Cerebellar cortex (tissue), 1 donor: ENCODE data around the gene PHF12.
A peak's percentile ranks its signal among the peaks of the same experiment; 100 is the strongest.
"Not testable (repeated sequence)": the region's sequence is repeated elsewhere in the genome, so short reads cannot be mapped to it uniquely, and the experiment has no call there.

Source experiments
- DNase-seq: peaks from one replicate; pipeline ENCODE4 v3.0.0-alpha.2; 2015; ENCODE audit warnings: low spot score

The PHF12 gene

GRCh38 chr17:28953444-28954118, 2.3 kb upstream of the PHF12 start:
- DNase-seq = peak; percentile 63

DNA sequence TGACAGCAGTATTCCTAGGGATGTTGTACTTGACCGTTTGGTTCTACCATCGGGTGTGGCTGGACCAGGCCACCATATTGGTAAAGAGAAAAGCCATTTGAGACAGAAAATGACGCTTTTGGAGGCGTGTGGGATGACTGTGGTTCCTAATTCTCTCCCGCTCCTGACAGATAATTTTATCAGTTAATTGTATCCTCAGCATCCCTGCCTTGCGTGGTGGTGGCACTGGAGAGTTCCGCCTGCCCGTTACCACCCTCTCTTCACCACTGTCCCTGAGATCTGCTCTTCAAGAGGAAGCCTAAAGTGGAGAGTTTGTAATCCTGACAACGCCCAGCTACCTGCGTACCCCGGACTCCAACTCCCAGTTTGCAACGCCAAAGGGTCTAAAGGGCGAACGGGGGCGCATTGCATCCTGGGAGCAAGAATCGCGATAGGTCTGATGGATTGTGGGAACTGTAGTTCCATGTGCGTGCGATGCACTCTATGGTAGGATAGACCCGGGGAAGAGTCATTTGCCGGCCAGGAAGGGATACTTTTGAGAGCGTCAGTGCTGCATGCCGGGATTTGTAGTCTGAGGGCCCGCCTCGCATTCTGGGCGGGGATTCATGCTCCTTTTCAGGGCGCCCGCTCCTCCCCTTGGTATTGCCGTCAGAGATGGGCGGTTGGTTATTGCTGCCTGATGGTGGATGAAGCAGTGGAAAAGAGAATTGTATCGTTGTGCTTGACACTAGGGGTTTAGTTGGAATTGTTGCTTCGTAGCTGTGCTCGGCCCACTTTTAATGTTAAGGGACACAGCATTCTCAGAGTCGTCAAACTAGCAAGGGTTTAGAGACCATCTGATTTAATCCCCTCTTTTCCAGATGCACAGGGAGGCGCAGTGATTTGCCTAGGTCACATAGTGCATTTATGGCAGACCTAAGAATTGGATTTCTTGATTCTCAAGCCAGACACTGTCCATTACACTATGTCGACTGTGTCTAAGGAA, 965 bp upstream of the PHF12 start:
- peak; percentile 100 for DNase-seq

- no peak for DNase-seq
These were observed 428 bp downstream of the PHF12 start for GRCh38 chr17:28950752-28951427.

DNA sequence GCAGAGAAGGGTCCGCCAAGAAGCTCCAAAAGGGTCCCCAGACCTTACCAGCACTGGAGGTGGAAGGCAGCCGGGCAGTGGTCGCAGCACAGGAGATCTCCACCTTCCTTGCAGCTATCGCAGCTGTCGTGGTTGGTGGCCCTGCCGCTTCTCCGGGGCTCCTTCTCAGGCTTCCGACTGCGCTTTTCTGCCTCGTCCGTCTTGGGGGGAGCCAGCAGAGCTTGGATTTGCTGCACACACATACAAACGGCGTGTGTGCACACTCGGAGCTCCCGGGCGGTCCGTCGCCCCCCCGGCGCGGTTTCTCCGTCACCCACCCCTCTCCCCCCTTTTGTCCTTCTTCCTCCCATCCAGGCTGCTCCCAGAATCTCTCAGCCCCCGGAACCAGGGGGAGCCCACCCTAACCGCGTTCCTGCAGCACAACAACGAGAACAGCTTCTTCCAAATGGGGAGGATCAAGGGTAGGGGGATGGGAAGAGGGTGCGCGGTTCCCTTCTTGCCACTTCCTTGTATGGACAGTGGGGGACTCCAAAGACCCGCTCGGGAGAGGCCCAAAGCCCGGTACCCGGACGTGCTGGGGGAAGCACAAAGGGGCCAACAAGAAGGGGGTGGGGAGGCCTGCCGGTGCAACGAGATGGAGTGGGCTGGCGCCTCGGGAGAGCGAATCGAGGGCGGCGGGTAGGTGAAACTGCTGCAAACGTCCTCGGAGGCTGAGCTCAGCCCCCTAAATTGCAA, 1.1 kb downstream of the PHF12 start:
- peak; percentile 42 for DNase-seq

GRCh38 chr17:28949185-28950016, 1.9 kb downstream of the PHF12 start:
- DNase-seq = peak; percentile 59

DNA sequence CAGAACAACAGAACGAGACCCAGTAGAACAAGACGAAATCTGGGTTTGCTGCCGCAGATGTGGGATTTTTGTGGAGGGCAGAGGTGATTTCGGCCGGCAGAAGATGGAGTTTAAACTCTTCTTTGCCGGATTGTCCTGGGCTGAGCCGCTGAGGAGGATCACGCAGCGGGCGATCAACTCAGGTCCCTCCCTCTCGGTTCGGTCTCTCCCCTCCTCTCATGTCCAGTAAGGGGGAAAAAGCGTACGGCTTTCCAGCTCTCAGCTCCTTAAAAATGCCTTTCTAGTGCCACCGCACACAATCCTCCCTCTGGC, 2.5 kb downstream of the PHF12 start:
- DNase-seq = no peak

- no peak for DNase-seq
These were observed 3.0 kb downstream of the PHF12 start for GRCh38 chr17:28948342-28948741.

GRCh38 chr17:28947639-28948038, 3.7 kb downstream of the PHF12 start:
- no peak for DNase-seq

GRCh38 chr17:28946239-28946638, 5.1 kb downstream of the PHF12 start:
- no peak for DNase-seq

- DNase-seq = peak; percentile 71
These were observed 6.2 kb downstream of the PHF12 start for GRCh38 chr17:28944862-28945741.

DNA sequence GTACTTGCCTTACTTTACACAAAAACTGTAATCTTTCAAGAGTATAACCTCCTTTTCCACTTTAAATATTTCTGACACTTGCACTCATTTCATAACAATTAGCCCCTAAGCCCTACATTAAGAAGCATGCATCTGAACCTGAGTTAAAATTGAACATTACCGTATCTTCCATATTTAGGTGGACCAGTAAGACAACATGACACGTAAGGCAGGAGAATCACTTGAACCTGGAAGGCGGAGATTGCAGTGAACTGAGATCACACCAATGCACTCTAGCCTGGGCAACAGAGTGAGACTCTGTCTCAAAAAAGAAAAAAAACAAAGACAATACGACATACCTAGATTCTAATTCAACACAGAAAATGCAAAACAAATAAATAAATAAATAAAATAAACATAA, 7.0 kb downstream of the PHF12 start:
- no peak for DNase-seq

DNA sequence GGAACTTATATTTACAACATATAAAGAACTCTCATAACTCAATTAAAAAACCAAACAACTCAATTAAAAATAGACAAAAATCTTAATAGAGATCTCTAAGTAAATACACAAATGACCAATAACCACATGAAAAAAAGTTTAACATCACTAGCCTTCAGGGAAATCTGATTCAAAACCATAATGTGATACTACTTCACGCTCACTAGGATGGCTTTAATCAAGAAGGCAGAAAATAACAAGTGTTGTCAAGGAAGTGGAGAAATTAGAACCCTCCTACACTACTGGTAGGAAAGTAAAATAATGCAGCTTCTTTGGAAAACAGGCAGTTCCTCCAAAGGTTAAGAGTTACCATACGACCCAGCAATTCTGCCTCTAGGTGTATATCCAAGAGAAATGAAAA, 8.4 kb downstream of the PHF12 start:
- no peak for DNase-seq

GRCh38 chr17:28941251-28941650, 10.1 kb downstream of the PHF12 start:
- no peak for DNase-seq

- DNase-seq = no peak
These were observed 10.6 kb downstream of the PHF12 start for GRCh38 chr17:28940675-28941074.

- no peak for DNase-seq
These were observed 11.2 kb downstream of the PHF12 start for GRCh38 chr17:28940142-28940541.

DNA sequence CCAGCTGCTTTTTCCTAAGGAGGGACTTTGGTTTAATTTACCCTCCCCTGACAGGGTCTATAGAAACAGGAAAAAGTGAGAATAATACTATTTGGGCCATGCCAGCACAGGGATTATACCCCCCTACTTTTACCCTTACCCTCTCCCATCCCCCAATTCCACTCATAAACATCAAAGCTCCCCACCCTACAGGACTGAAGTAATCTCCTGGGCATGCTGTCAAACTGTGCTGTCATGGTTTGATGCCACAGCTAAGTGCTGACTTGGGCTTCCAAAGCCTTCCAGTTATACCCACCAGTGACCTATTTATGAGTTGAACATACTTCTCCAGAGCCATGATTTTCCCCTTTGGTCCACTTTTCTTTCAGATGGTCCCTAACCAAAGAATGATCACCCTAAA, 12.8 kb downstream of the PHF12 start:
- no peak for DNase-seq

DNA sequence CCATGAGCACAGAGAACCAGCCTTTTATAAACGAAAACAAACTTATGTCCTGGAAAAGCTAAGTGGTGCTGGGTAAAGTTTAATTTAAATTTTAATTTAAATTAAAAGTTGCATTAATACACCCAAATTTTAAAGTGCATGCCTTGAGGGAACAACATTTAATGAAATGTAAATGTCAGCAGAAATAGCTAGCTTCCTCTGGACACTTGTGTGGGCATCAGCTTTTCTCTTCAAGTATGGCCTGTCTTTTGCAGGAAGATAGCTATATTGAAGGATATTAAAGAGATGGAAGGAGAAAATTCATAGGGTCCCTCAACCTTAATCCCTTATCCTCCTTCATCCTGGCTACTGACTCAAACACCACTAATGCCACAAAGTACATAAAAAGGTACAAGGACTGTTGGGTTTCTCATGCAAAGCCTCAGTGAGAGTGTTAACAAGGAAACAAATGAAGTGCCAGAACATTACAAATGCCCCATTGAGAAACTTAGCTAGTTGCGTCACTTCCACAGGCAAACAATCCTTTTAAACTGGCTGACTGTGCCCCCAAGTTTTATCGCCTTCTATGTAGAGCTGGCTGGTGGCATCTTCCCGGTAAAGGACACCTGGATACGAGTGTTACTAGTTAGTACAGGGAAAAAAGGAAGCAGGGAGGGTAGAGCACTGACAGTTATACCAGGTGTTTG, 14.1 kb downstream of the PHF12 start:
- DNase-seq = no peak

DNA sequence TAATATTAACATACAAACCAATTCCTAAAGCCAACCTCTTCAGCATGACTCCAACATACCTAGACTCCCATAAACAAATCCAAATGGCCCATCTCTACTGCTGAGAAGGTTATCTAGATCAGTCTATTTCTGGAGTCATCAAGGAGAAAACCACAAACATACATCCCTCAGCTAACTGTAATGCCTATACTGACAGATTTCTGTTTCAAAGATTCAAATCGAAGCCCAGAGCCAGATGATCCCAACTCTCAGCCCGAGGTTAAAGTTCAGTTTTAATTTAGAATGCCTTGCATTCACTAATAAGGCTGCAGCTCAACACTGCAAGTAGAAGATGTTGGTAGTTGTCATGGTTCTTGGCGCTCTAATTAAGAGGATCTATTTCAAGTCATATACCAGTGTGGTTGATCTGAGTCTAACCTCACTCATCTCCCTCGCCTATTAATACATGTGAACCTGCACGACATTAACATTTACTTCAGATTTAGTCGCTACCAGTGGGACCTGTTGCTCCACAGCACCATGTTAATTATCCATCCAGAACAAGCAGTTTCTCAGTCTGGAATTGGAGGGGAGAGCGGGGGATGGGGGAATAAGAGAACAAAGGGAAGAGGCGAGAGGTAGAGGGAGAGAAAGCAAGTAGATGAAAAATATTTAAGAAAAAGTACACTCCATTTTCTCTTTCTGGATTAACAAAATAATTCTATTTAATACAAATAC, 15.4 kb downstream of the PHF12 start:
- no peak for DNase-seq

DNA sequence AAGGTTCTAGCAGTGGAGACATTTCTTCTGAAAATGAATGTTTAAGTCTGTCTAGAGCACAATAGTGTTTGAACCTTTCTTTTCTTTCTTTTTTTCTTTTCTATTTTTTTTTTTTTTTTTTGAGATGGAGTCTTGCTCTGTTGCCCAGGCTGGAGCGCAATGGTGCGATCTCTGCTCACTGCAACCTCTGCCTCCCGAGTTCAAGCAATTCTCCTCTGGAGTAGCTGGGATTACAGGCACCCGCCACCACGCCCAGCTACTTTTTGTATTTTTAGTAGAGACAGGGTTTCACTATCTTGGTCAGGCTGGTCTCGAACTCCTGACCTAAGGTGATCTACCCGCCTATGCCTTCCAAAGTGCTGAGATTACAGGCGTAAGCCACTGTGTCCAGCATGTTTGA, 16.8 kb downstream of the PHF12 start:
- DNase-seq = not testable (repeated sequence)
